Sigmoid colon (tissue), 3 donors: ENCODE results near the gene PSMB1.

Experiments
- CTCF ChIP-seq, 4 experiments: fragments of 450-650 bp in 3 of 4; fragments of 200-600 bp in 1 of 4; IDR thresholded peaks; one replicate each; pipeline ENCODE4 v1.5.1; 2016 to 2019; ENCODE audit warnings: antibody characterized with exemption in 4 of 4, mild to moderate bottlenecking in 3 of 4, moderate library complexity in 2 of 4
- POLR2A ChIP-seq, 2 donors: fragments of 450-650 bp; IDR thresholded peaks; one replicate each; pipeline ENCODE4 v1.6.1; 2016; ENCODE audit warnings: antibody characterized with exemption in 2 of 2, mild to moderate bottlenecking in 2 of 2, moderate library complexity in 2 of 2

- no peak for TF ChIP-seq POLR2A (IDR thresholded peaks at IDR 0.05)
- TF ChIP-seq CTCF (IDR thresholded peaks at IDR 0.05): no peak
Observed at GRCh38 chr6:170510631-170511030, 42.5 kb downstream of the PSMB1 start.
